Measurements from ENCODE around the gene ISG20.

DNA sequence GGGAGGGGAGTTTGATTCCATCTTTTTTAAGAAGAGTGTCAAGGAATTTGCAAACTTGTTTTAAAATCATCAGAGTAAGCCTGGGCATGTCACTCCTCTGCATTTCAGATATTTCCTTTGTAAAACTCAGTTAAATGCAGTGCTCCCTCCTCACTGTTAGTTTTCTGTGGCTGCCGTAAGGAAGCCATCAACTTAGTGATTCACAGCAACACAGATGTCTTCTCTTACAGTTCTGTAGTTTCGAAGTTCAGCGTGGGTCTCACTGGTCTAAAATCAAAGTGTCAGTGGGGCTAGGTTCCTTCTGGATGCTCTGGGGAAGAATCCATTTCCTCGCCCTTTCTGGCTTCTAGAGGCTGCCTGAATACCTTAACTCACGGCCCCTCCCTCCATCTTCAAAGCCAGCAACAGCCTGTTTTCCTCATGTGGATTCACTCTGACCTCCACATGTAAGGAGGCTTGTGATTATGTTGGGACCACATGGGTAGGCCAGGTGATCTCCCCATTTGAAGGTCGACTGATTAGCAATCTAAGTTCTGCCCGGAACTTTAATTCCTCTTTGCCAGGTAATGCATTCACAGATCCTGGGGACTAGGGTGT lies 12.4 kb downstream of the ISG20 start:
- TF ChIP-seq, protein P1, sequence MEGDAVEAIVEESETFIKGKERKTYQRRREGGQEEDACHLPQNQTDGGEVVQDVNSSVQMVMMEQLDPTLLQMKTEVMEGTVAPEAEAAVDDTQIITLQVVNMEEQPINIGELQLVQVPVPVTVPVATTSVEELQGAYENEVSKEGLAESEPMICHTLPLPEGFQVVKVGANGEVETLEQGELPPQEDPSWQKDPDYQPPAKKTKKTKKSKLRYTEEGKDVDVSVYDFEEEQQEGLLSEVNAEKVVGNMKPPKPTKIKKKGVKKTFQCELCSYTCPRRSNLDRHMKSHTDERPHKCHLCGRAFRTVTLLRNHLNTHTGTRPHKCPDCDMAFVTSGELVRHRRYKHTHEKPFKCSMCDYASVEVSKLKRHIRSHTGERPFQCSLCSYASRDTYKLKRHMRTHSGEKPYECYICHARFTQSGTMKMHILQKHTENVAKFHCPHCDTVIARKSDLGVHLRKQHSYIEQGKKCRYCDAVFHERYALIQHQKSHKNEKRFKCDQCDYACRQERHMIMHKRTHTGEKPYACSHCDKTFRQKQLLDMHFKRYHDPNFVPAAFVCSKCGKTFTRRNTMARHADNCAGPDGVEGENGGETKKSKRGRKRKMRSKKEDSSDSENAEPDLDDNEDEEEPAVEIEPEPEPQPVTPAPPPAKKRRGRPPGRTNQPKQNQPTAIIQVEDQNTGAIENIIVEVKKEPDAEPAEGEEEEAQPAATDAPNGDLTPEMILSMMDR (IDR thresholded peaks at IDR 0.05; ENCODE audit: insufficient read depth, low read depth, low read length), result no peak
- no peak for TF ChIP-seq EZH2 (IDR thresholded peaks at IDR 0.05; ENCODE audit: insufficient read depth, low read length)
